ENCODE data around the gene GPC2.

- TF ChIP-seq, protein P1, sequence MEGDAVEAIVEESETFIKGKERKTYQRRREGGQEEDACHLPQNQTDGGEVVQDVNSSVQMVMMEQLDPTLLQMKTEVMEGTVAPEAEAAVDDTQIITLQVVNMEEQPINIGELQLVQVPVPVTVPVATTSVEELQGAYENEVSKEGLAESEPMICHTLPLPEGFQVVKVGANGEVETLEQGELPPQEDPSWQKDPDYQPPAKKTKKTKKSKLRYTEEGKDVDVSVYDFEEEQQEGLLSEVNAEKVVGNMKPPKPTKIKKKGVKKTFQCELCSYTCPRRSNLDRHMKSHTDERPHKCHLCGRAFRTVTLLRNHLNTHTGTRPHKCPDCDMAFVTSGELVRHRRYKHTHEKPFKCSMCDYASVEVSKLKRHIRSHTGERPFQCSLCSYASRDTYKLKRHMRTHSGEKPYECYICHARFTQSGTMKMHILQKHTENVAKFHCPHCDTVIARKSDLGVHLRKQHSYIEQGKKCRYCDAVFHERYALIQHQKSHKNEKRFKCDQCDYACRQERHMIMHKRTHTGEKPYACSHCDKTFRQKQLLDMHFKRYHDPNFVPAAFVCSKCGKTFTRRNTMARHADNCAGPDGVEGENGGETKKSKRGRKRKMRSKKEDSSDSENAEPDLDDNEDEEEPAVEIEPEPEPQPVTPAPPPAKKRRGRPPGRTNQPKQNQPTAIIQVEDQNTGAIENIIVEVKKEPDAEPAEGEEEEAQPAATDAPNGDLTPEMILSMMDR (IDR thresholded peaks at IDR 0.05; ENCODE audit: insufficient read depth, low read length): peak; percentile 94
- TF ChIP-seq POLR2AphosphoS5 (IDR thresholded peaks at IDR 0.05; ENCODE audit: low read depth) (no peak), REST (IDR thresholded peaks at IDR 0.05; ENCODE audit: insufficient replicate concordance, low read depth) (no peak), GABPA (IDR thresholded peaks at IDR 0.05; ENCODE audit: low read depth) (no peak)
Observed at GRCh38 chr7:100132697-100133151, 44.5 kb downstream of the GPC2 start.
